ENCODE measurements around the gene TRNAU1AP. TPM values are rescaled to one million over a fixed set of nuclear protein-coding genes. Genes with fewer than 3 reads are reported as not detected.
A peak's percentile ranks its signal among the peaks of the same experiment; 100 is the strongest.
"Not testable (repeated sequence)": the region's sequence is repeated elsewhere in the genome, so short reads cannot be mapped to it uniquely, and the experiment has no call there.

The TRNAU1AP gene
- 19.3 TPM for total RNA-seq

GRCh38 chr1:28552758-28553663 lies at the start of gene TRNAU1AP:
Gene TRNAU1AP, plus strand, starts transcription at chr1:28553085. Its CDS starts 26 bp downstream, at chr1:28553111.
- DNase-seq (ENCODE audit: low spot score), result peak; percentile 97

- no peak for DNase-seq (ENCODE audit: low spot score)
These were observed 49.8 kb upstream of the TRNAU1AP start for GRCh38 chr1:28503117-28503516.

GRCh38 chr1:28505406-28506187 lies 47.3 kb upstream of the TRNAU1AP start, which contains the start of gene RCC1:
Gene RCC1, plus strand, starts transcription at chr1:28506043. Its CDS starts 23,824 bp downstream, at chr1:28529867.
- peak; percentile 98 for DNase-seq (ENCODE audit: low spot score)

DNA sequence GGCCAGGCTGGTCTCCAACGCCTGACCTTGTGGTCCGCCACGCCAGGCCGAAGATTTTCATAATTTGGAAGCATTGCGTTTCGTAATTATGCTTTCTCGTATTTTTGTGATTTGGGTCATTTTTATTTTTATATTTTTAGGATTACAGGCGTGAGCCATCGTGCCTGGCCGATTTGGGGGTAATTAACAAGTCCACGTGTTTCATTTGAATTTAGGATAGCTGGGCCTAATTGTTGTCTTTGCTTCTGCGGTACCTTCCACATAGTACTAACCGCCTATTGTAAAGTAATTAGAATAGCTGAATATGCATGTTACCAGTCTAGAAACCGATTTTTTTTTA lies 46.0 kb upstream of the TRNAU1AP start:
- DNase-seq (ENCODE audit: low spot score), result no peak

DNA sequence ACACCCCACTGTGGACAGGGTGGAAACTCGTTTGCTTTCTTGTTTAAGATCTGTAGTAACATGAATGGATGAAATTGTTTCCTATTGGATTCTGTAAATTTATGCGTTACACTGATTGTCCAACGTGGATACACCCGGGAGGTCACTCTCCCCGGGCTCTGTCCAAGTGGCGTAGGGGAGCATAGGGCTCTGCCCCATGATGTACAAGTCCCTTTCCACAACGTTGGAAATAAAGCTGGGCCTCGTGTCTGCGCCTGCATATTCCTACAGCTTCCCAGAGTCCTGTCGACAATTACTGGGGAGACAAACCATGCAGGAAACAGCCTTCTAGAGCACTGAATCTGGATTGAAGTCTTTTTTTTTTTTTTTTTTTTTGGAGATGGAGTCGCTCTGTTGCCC lies 45.6 kb upstream of the TRNAU1AP start:
- DNase-seq (ENCODE audit: low spot score), result no peak

DNA sequence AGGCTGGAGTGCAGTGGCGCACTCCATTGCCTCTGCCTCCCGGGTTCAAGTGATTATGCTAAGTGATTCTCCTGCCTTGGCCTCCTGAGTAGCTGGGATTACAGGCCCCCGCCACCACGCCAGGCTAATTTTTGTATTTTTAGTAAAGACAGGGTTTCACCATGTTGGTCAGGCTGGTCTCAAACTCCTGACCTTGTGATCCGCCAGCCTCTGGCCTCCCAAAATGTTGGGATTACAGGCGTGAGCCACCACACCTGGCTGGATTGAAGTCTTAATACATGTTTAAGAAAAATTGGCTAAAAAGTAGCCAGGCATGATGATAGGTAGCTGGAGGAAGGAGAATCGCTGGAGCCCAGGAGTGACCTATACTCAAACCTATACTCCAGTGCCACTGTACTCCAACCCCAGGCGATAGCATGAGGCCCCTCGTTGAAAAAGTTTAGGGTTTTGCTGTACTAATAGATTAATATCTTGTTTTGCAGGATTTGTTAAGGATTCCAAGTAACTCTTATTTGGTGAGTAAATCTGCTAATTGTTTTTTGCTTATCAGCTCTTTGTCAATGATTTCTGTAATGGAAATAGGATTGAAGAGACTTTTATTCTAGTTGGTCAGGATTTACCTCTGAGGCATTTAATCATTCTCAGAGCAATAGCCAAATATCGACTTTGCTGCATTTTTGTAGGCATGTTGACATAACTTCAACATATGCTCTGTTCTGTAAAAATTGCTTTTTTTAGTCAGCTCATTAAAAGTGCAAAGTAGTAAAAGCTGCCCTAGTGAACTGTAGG lies 45.0 kb upstream of the TRNAU1AP start:
- DNase-seq (ENCODE audit: low spot score), result no peak

- DNase-seq (ENCODE audit: low spot score), result no peak
These were observed 44.5 kb upstream of the TRNAU1AP start for GRCh38 chr1:28508435-28508754.

DNA sequence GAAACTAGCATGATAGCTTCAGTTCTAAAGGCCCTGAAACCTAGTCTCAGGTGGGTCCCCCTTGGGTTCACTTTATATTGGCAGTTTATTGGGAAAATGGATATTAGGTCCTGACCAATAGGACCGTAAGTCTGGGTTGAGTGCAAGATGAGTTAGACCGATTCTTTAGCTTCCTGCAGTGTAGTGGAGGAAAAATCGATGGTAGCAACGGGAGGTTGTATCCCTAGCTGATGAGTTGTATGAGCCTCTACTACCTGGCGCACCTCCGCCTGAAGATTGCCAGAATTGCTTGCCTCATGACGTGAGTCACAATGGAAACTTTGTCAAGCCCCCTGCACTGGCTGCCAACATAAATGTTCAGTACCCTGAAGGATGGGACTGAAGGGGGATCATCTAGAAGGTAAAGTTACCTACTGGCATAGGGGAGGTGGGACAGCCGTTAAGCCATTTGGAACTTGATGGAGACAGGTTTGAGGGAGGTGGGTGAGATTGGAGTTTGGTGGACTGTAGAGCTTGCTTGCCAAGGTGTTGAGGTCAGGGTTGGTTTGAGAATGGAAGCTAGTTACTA lies 43.1 kb upstream of the TRNAU1AP start:
- no peak for DNase-seq (ENCODE audit: low spot score)

- DNase-seq (ENCODE audit: low spot score), result no peak
These were observed 42.5 kb upstream of the TRNAU1AP start for GRCh38 chr1:28510273-28510969.

- DNase-seq (ENCODE audit: low spot score), result no peak
These were observed 41.9 kb upstream of the TRNAU1AP start for GRCh38 chr1:28510970-28511440.

DNA sequence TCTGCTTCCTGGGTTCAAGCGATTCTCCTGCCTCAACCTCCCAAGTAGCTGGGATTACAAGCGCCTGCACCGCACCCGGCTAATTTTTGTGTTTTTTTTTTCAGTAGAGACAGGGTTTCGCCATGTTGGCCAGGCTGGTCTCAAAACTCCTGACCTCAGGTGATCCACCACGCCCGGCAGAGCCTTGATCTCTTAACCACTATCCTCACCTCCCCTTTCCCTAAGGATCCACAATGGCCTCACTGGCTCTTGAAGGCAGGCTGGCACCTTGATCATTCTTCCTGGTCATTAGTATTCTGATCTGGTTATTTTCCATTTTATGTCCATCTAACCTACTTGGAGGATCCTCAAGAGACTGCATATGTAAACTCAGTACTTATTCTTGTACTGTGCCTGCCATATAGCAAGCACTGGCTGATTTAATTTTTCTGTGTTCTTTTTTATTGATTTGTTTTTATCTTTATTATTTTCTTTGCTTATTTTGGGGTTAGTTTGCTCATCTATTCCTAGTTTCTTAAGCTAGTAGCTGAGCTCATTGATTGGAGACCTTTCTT lies 40.8 kb upstream of the TRNAU1AP start:
- DNase-seq (ENCODE audit: low spot score), result no peak

GRCh38 chr1:28514445-28514933 lies 38.4 kb upstream of the TRNAU1AP start:
- not testable (repeated sequence) for DNase-seq (ENCODE audit: low spot score)

DNA sequence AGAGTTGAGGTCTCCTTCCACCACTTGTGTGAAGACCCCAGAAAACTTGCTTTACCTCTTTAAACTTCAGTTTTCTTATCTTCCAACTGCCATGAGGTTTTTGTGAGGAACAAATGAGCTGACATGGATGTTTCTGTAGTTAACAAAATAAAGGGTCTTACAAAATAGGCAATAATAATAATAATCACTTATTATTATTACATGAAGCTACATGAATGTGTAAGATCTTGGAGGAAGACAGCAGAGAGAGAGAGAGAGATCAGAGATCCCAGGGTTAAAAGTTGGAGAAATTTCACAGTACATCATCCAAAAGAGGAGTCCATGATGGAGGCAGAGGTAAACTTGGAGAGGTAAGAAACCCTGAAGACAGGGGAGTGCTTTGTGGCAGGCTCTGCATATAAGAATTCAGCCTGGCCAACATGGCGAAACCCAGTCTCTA lies 36.3 kb upstream of the TRNAU1AP start:
- DNase-seq (ENCODE audit: low spot score), result no peak

DNA sequence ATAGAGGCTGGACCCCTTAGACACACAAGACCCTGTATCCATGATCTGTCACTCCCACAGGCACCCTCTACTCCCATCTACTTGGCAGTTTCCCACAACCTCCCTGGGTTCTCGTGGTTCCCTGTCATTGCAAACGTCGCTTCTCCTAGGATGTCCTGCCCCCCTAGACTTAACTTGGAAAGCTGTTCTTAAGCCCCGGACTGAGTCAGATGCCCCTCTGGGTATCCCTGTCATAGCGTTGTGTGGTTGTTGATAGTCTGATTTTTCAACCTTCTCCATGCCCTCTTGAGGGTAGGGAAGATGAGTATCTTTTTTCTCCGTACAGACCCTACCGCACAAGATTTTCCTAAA lies 35.3 kb upstream of the TRNAU1AP start:
- no peak for DNase-seq (ENCODE audit: low spot score)

DNA sequence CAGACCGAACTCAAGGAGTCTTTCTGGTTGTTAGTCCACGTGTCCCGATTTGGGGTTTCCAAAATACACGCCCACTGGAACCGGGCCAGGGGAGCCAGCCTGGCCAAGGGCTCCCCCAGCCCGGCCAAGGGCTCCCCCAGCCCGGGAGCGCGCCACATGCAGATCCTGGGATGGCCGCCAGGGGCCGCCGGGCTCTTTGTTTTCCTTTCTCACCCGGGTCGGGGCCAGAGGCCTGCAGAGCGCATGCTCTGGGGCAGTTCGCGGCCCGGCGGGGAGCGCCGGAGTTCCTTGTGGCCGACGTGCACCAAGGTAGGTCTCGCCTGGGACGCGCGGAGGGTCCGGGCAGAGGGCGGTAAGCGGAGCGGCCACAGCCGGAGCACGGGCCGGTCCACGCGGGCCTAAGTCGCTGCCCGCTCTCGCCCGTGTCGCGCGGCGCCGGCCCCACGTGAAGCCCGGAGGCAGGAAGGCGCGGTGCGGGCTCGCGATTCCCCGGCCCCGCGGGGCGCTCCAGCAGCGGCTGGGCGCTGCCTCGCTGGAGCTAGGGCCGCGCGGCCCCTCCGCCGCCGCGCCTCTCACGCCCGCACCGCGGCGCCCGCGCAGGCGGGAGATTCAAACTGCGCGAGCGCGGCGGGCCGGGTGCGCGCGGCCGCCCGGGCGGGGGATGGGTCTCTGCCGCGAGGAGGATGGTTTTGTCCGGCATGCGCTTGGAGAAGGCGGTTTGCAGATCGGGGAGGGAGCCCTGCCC lies 34.7 kb upstream of the TRNAU1AP start:
- peak; percentile 90 for DNase-seq (ENCODE audit: low spot score)

- DNase-seq (ENCODE audit: low spot score), result no peak
These were observed 34.0 kb upstream of the TRNAU1AP start for GRCh38 chr1:28518745-28519341.

DNA sequence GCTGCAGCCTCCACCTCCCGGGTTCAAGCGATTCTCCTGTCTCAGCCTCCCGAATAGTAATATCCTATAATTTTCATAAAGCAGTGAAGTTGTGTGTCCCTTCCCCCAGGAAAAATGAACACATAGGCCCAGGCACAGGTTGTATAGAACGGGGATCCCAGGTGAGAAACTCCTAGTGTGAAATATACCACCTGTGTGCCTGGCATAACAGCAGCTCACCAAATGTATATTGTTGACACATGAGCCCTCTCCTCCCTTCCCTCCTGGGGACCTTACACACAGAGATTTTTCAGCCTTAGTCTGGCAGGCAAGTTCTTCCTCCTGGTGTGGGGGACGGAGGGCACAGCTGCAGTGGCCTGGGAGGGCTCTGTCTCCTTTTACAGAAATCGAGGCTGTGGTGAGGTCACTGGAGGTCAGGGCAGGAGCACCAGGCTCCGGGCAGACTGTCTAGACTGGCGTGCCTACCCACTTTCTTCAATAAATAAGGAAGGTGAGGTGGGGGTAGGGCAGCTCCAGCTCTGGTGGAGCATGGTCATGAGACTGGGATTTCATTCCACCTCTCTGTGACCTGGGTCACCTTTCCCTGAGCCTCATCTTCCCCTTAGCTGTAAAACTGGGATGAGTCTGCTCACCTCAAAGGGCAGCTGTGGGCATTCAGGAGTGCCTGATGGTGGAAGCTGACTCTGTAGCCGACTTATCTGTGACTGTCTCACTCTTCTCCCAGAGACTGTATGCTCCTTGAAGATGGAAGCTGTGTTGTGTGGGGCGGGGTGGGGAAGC lies 32.7 kb upstream of the TRNAU1AP start:
- no peak for DNase-seq (ENCODE audit: low spot score)

DNA sequence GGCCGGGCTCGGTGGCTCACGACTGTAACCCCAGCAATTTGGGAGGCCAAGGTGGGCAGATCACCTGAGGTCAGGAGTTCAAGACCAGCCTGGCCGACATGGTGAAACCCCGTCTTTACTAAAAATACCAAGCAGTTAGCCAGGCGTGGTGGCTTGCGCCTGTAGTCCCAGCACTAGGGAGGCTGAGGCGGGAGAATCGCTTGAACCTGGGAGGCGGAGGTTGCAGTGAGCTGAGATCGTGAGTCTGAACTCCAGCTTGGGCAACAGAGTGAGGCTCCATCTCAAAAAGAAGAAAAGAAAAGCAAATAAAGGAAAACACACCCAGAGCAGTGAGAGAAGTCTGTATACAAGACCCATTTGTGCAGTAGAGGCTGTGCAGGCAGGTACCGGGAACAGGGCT lies 32.1 kb upstream of the TRNAU1AP start:
- DNase-seq (ENCODE audit: low spot score), result not testable (repeated sequence)
